Measurements from ENCODE around the gene ORMDL2. TPM values are rescaled to one million over a fixed set of nuclear protein-coding genes. Genes with fewer than 3 reads are reported as not detected.

The ORMDL2 gene
- total RNA-seq, 1 donor from 2014 or later, result 26.0 TPM

DNA sequence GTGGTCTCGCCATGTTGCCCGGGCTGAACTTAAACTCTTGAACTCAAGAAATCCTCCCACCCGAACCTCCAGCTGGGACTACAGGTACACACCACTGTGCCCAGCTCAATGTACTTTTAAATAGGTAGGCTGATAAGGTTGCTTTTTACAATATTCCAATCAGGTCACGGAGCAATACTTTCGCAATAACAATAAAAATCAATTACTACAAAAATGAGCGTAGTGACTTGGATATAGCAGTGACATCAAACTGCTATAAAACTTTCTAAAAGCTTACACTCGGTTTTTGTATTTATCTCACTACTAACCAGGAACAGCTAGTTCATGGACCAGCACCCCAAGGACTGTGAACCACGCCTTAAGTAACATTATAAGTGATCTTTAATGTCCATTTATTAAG is 10.9 kb upstream of the ORMDL2 start:
- Mint-ChIP-seq H3K27me3 (ENCODE audit: unreplicated experiment) (no peaks in the 10 kb centered on the region), H3K4me3 (ENCODE audit: unreplicated experiment) (no peak overlapping the region), H3K36me3 (ENCODE audit: unreplicated experiment) (peaks cover 17% of the 10 kb centered on the region), H3K9me3 (ENCODE audit: unreplicated experiment) (no peaks in the 10 kb centered on the region), H3K27ac (ENCODE audit: unreplicated experiment) (no peak overlapping the region), H3K4me1 (ENCODE audit: unreplicated experiment) (peaks cover 7% of the 10 kb centered on the region)
- DNase-seq (ENCODE audit: extremely low spot score, unreplicated experiment), result no peak
- TF ChIP-seq CTCF (IDR thresholded peaks at IDR 0.05), result no peak

DNA sequence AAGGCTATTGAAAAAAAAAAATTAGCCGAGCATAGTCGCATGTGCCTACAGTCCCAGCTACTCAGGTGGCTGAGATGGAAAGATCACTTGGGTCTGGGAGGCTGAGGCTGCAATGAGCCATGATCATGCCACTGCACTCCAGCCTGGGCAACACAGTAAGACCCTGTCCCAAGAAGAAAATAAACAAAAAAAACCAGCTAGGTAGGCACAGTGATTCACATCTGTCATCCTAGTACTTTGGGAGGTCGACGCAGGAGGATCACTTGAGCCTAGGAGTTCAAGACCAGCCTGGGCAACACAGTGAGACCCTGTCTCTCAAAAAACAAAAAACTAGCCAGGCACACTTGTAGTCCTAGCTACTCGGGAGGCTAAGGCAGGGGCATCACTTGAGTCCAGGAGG is 8.6 kb upstream of the ORMDL2 start:
- H3K36me3 Mint-ChIP-seq (ENCODE audit: unreplicated experiment), result peaks cover 21% of the 10 kb centered on the region
- H3K27me3 Mint-ChIP-seq (ENCODE audit: unreplicated experiment), result no peaks in the 10 kb centered on the region
- TF ChIP-seq CTCF (IDR thresholded peaks at IDR 0.05), result no peak
- H3K27ac Mint-ChIP-seq (ENCODE audit: unreplicated experiment), result no peak overlapping the region
- H3K4me1 Mint-ChIP-seq (ENCODE audit: unreplicated experiment), result peaks cover 19% of the 10 kb centered on the region
- no peaks in the 10 kb centered on the region for H3K9me3 Mint-ChIP-seq (ENCODE audit: unreplicated experiment)
- DNase-seq (ENCODE audit: extremely low spot score, unreplicated experiment), result no peak
- H3K4me3 Mint-ChIP-seq (ENCODE audit: unreplicated experiment), result no peak overlapping the region

- H3K4me1 Mint-ChIP-seq (ENCODE audit: unreplicated experiment), result peaks cover 38% of the 10 kb centered on the region
- no peaks in the 10 kb centered on the region for H3K9me3 Mint-ChIP-seq (ENCODE audit: unreplicated experiment)
- H3K4me3 Mint-ChIP-seq (ENCODE audit: unreplicated experiment), result no peak overlapping the region
- no peak for TF ChIP-seq CTCF (IDR thresholded peaks at IDR 0.05)
- peaks cover 17% of the 10 kb centered on the region for H3K36me3 Mint-ChIP-seq (ENCODE audit: unreplicated experiment)
- H3K27ac Mint-ChIP-seq (ENCODE audit: unreplicated experiment), result no peak overlapping the region
- H3K27me3 Mint-ChIP-seq (ENCODE audit: unreplicated experiment), result no peaks in the 10 kb centered on the region
- DNase-seq (ENCODE audit: extremely low spot score, unreplicated experiment), result no peak
These were observed 5.8 kb upstream of the ORMDL2 start for GRCh38 chr12:55812088-55812487.

GRCh38 chr12:55814257-55814656 is 3.6 kb upstream of the ORMDL2 start:
- Mint-ChIP-seq H3K4me3 (ENCODE audit: unreplicated experiment) (no peak overlapping the region), H3K27me3 (ENCODE audit: unreplicated experiment) (no peaks in the 10 kb centered on the region), H3K9me3 (ENCODE audit: unreplicated experiment) (no peaks in the 10 kb centered on the region), H3K36me3 (ENCODE audit: unreplicated experiment) (peaks cover 14% of the 10 kb centered on the region), H3K4me1 (ENCODE audit: unreplicated experiment) (peaks cover 46% of the 10 kb centered on the region), H3K27ac (ENCODE audit: unreplicated experiment) (no peak overlapping the region)
- no peak for TF ChIP-seq CTCF (IDR thresholded peaks at IDR 0.05)
- no peak for DNase-seq (ENCODE audit: extremely low spot score, unreplicated experiment)

GRCh38 chr12:55815473-55815872 is 2.4 kb upstream of the ORMDL2 start:
- H3K9me3 Mint-ChIP-seq (ENCODE audit: unreplicated experiment), result no peaks in the 10 kb centered on the region
- DNase-seq (ENCODE audit: extremely low spot score, unreplicated experiment), result no peak
- H3K36me3 Mint-ChIP-seq (ENCODE audit: unreplicated experiment), result peaks cover 12% of the 10 kb centered on the region
- no peak for TF ChIP-seq CTCF (IDR thresholded peaks at IDR 0.05)
- H3K27ac Mint-ChIP-seq (ENCODE audit: unreplicated experiment), result no peak overlapping the region
- H3K4me1 Mint-ChIP-seq (ENCODE audit: unreplicated experiment), result peaks cover 46% of the 10 kb centered on the region
- peak overlapping the region; percentile 60 for H3K4me3 Mint-ChIP-seq (ENCODE audit: unreplicated experiment)
- H3K27me3 Mint-ChIP-seq (ENCODE audit: unreplicated experiment), result no peaks in the 10 kb centered on the region
